ENCODE data around the gene GPC3. TPM values are rescaled to one million over a fixed set of nuclear protein-coding genes. Genes with fewer than 3 reads are reported as not detected.

Gene GPC3
- total RNA-seq, 1 experiment from 2014 or later, result 32.4 TPM

DNA sequence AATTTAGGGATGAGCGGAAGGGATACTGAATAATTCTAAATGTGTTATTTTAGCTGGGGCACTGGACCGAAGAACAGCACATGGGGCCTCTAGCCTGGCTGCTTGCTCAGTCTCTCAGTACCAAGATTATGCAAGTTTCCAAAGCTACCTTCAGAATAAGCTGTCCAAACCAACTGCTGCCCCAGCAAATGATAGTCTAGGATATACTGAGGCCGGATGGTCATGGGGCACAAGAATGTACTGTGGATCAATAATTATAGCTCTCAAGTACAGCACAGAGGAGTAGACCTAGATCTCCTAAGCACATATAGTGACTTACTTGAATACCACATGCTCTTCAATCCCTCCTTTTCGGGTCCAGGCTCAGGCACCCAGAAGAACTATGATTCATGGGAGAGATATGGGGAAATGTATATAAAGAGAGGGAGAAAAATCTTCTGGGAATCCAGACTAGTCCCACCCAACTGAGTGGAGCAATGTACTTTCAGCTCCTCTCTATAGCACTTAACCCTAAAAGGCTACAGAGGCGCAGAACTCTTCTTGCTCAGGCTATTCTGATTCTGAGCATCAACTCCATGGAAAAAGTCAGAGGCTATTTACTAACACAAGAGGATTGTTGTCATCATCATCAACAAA, 409.8 kb downstream of the GPC3 start (continued):
- TF ChIP-seq, protein P1, sequence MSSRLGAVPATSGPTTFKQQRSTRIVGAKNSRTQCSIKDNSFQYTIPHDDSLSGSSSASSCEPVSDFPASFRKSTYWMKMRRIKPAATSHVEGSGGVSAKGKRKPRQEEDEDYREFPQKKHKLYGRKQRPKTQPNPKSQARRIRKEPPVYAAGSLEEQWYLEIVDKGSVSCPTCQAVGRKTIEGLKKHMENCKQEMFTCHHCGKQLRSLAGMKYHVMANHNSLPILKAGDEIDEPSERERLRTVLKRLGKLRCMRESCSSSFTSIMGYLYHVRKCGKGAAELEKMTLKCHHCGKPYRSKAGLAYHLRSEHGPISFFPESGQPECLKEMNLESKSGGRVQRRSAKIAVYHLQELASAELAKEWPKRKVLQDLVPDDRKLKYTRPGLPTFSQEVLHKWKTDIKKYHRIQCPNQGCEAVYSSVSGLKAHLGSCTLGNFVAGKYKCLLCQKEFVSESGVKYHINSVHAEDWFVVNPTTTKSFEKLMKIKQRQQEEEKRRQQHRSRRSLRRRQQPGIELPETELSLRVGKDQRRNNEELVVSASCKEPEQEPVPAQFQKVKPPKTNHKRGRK (CRISPR knock-in tag; IDR thresholded peaks at IDR 0.05; ENCODE audit: borderline replicate concordance), result no peak
- TF ChIP-seq, protein P2, sequence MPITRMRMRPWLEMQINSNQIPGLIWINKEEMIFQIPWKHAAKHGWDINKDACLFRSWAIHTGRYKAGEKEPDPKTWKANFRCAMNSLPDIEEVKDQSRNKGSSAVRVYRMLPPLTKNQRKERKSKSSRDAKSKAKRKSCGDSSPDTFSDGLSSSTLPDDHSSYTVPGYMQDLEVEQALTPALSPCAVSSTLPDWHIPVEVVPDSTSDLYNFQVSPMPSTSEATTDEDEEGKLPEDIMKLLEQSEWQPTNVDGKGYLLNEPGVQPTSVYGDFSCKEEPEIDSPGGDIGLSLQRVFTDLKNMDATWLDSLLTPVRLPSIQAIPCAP (CRISPR knock-in tag; IDR thresholded peaks at IDR 0.05), result no peak
- TF ChIP-seq SMAD3 (CRISPR knock-in tag; IDR thresholded peaks at IDR 0.05; ENCODE audit: borderline replicate concordance), result no peak
- TF ChIP-seq GABPB1 (CRISPR knock-in tag; IDR thresholded peaks at IDR 0.05), result no peak
- no peak for TF ChIP-seq FOXJ3 (CRISPR knock-in tag; IDR thresholded peaks at IDR 0.05; ENCODE audit: borderline replicate concordance)
- no peak for TF ChIP-seq NFYB (CRISPR knock-in tag; conservative IDR thresholded peaks at IDR 0.05; ENCODE audit: low read depth)
- no peak for TF ChIP-seq ZNF263 (CRISPR knock-in tag; IDR thresholded peaks at IDR 0.05; ENCODE audit: low read depth)

GRCh38 chrX:133574716-133575115, 410.7 kb downstream of the GPC3 start:
- CTCF ChIA-PET, result no interaction called here
- Mint-ChIP-seq H3K27ac (no peak overlapping the region), H3K9me3 (peaks cover 14% of the 10 kb centered on the region), H3K4me3 (no peak overlapping the region), H3K4me1 (peaks cover 17% of the 10 kb centered on the region), H3K36me3 (peaks cover 9% of the 10 kb centered on the region), H3K27me3 (ENCODE audit: low read depth) (peaks cover under 1% of the 10 kb centered on the region; the same call in 1 of the 2 replicates)
- DNase-seq (ENCODE audit: low spot score) (no peak), ATAC-seq (no peak)
- POLR2A ChIA-PET, result no interaction called here
- TF ChIP-seq, protein P3, sequence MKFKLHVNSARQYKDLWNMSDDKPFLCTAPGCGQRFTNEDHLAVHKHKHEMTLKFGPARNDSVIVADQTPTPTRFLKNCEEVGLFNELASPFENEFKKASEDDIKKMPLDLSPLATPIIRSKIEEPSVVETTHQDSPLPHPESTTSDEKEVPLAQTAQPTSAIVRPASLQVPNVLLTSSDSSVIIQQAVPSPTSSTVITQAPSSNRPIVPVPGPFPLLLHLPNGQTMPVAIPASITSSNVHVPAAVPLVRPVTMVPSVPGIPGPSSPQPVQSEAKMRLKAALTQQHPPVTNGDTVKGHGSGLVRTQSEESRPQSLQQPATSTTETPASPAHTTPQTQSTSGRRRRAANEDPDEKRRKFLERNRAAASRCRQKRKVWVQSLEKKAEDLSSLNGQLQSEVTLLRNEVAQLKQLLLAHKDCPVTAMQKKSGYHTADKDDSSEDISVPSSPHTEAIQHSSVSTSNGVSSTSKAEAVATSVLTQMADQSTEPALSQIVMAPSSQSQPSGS (CRISPR knock-in tag; IDR thresholded peaks at IDR 0.05; ENCODE audit: borderline replicate concordance, low read depth), result no peak
- TF ChIP-seq, protein P4, sequence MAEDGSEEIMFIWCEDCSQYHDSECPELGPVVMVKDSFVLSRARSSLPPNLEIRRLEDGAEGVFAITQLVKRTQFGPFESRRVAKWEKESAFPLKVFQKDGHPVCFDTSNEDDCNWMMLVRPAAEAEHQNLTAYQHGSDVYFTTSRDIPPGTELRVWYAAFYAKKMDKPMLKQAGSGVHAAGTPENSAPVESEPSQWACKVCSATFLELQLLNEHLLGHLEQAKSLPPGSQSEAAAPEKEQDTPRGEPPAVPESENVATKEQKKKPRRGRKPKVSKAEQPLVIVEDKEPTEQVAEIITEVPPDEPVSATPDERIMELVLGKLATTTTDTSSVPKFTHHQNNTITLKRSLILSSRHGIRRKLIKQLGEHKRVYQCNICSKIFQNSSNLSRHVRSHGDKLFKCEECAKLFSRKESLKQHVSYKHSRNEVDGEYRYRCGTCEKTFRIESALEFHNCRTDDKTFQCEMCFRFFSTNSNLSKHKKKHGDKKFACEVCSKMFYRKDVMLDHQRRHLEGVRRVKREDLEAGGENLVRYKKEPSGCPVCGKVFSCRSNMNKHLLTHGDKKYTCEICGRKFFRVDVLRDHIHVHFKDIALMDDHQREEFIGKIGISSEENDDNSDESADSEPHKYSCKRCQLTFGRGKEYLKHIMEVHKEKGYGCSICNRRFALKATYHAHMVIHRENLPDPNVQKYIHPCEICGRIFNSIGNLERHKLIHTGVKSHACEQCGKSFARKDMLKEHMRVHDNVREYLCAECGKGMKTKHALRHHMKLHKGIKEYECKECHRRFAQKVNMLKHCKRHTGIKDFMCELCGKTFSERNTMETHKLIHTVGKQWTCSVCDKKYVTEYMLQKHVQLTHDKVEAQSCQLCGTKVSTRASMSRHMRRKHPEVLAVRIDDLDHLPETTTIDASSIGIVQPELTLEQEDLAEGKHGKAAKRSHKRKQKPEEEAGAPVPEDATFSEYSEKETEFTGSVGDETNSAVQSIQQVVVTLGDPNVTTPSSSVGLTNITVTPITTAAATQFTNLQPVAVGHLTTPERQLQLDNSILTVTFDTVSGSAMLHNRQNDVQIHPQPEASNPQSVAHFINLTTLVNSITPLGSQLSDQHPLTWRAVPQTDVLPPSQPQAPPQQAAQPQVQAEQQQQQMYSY (CRISPR knock-in tag; IDR thresholded peaks at IDR 0.05), result no peak
- no peak for TF ChIP-seq CREM (CRISPR knock-in tag; IDR thresholded peaks at IDR 0.05)
- no peak for TF ChIP-seq RELA (CRISPR knock-in tag; IDR thresholded peaks at IDR 0.05; ENCODE audit: borderline replicate concordance)
- no peak for TF ChIP-seq CBFB (CRISPR knock-in tag; IDR thresholded peaks at IDR 0.05; ENCODE audit: low read depth)
- TF ChIP-seq KAT7 (CRISPR knock-in tag; IDR thresholded peaks at IDR 0.05; ENCODE audit: borderline replicate concordance), result no peak
- TF ChIP-seq RORB (CRISPR knock-in tag; IDR thresholded peaks at IDR 0.05), result no peak
- TF ChIP-seq GABPB1 (CRISPR knock-in tag; IDR thresholded peaks at IDR 0.05), result no peak
- no peak for TF ChIP-seq HMGA2 (CRISPR knock-in tag; IDR thresholded peaks at IDR 0.05)
- TF ChIP-seq AFF4 (CRISPR knock-in tag; IDR thresholded peaks at IDR 0.05; ENCODE audit: borderline replicate concordance), result no peak
- TF ChIP-seq, protein P5, sequence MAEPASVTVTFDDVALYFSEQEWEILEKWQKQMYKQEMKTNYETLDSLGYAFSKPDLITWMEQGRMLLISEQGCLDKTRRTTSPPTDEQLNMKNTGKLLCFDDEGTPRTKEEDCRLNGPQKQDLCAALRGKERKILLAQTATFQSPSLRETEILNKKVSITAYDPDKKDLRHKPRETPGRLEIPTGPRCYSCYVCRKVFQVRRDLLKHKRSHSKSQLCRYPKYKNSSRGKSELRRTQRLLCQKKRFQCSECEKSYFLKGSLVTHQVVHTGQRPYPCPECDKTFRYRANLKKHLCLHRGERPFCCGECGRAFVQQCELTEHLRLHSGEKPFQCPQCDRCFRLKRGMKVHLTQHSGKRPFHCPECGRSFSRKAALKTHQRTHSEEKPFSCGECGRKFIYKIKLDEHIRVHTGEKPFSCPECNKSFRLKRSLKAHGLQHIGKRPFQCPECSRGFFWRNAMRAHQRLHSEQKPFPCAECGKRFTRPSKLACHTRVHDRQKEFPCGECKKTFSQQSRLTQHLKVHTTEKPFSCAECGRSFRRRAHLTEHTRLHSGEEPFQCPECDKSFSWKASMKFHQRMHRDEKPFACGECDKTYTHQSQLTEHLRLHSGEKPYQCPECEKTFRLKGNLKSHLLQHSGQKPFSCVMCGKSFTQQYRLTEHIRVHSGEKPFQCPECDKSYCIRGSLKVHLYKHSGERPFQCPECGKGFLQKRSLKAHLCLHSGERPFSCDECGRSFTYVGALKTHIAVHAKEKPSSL (CRISPR knock-in tag; conservative IDR thresholded peaks at IDR 0.05), result no peak
- TF ChIP-seq, protein P6, sequence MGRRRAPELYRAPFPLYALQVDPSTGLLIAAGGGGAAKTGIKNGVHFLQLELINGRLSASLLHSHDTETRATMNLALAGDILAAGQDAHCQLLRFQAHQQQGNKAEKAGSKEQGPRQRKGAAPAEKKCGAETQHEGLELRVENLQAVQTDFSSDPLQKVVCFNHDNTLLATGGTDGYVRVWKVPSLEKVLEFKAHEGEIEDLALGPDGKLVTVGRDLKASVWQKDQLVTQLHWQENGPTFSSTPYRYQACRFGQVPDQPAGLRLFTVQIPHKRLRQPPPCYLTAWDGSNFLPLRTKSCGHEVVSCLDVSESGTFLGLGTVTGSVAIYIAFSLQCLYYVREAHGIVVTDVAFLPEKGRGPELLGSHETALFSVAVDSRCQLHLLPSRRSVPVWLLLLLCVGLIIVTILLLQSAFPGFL (CRISPR knock-in tag; IDR thresholded peaks at IDR 0.05; ENCODE audit: borderline replicate concordance), result no peak
- TF ChIP-seq, protein P7, sequence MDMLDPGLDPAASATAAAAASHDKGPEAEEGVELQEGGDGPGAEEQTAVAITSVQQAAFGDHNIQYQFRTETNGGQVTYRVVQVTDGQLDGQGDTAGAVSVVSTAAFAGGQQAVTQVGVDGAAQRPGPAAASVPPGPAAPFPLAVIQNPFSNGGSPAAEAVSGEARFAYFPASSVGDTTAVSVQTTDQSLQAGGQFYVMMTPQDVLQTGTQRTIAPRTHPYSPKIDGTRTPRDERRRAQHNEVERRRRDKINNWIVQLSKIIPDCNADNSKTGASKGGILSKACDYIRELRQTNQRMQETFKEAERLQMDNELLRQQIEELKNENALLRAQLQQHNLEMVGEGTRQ (CRISPR knock-in tag; IDR thresholded peaks at IDR 0.05), result no peak
